Measurements from ENCODE around the gene AQP5. TPM values are rescaled to one million over a fixed set of nuclear protein-coding genes. Genes with fewer than 3 reads are reported as not detected.

Gene AQP5
- total and polyA plus RNA-seq, 4 donors: 7.5 to 57.1 (median 35.2) TPM

GRCh38 chr12:49975318-49975761, 13.7 kb downstream of the AQP5 start:
- DNase-seq (no peak), ATAC-seq (ENCODE audit: insufficient read depth, low FRiP score) (no peak)
- WGBS, 2 donors: 70 to 76% methylated on average over 17 of the region's 17 CpGs
- Histone ChIP-seq H3K27ac (ENCODE audit: low read depth in 1 of 2, low read length in 1 of 2) (no peak overlapping the region), H3K27me3 (ENCODE audit: control insufficient read depth in 3 of 3, insufficient read depth in 3 of 3, low read length in 2 of 3) (peaks cover 0 to 11% (median 0%) of the 10 kb centered on the region in 3 donors), H3K9ac (ENCODE audit: insufficient read depth in 1 of 2, low read length in 2 of 2) (peak overlapping the region in 1 of 2 donors; percentile 32), H3K9me3 (ENCODE audit: control insufficient read depth in 4 of 4, insufficient read depth in 3 of 4, low read length in 3 of 4) (no peaks in the 10 kb centered on the region), H3K4me3 (no peak overlapping the region), H3K4me1 (ENCODE audit: control insufficient read depth in 5 of 5, insufficient read depth in 5 of 5, low read length in 5 of 5) (peaks cover 0 to 10% (median 0%) of the 10 kb centered on the region in 5 donors), H3K36me3 (ENCODE audit: control insufficient read depth in 4 of 4, insufficient read depth in 4 of 4, low read length in 4 of 4) (no peaks in the 10 kb centered on the region)
- no peak for TF ChIP-seq CTCF (IDR thresholded peaks at IDR 0.05; ENCODE audit: control extremely low read depth, extremely low read depth)

- Histone ChIP-seq H3K36me3 (ENCODE audit: control insufficient read depth in 4 of 4, insufficient read depth in 4 of 4, low read length in 4 of 4) (no peaks in the 10 kb centered on the region), H3K4me3 (no peak overlapping the region), H3K27ac (ENCODE audit: low read depth in 1 of 2, low read length in 1 of 2) (no peak overlapping the region), H3K4me1 (ENCODE audit: control insufficient read depth in 5 of 5, insufficient read depth in 5 of 5, low read length in 5 of 5) (peaks cover 0 to 10% (median 0%) of the 10 kb centered on the region in 5 donors), H3K9me3 (ENCODE audit: control insufficient read depth in 4 of 4, insufficient read depth in 3 of 4, low read length in 3 of 4) (no peaks in the 10 kb centered on the region), H3K27me3 (ENCODE audit: control insufficient read depth in 3 of 3, insufficient read depth in 3 of 3, low read length in 2 of 3) (peaks cover 0 to 2% (median 0%) of the 10 kb centered on the region in 3 donors), H3K9ac (ENCODE audit: insufficient read depth in 1 of 2, low read length in 2 of 2) (no peak overlapping the region)
- DNase-seq (no peak), ATAC-seq (ENCODE audit: insufficient read depth, low FRiP score) (no peak)
- TF ChIP-seq CTCF (IDR thresholded peaks at IDR 0.05; ENCODE audit: control extremely low read depth, extremely low read depth): no peak
- 80 to 83% methylated on average over 2 of the region's 2 CpGs for WGBS, 2 donors
Observed at GRCh38 chr12:49976557-49976956, 14.9 kb downstream of the AQP5 start.

- Histone ChIP-seq H3K36me3 (ENCODE audit: control insufficient read depth in 4 of 4, insufficient read depth in 4 of 4, low read length in 4 of 4) (no peaks in the 10 kb centered on the region), H3K4me1 (ENCODE audit: control insufficient read depth in 5 of 5, insufficient read depth in 5 of 5, low read length in 5 of 5) (peaks cover 0 to 10% (median 0%) of the 10 kb centered on the region in 5 donors), H3K9ac (ENCODE audit: insufficient read depth in 1 of 2, low read length in 2 of 2) (no peak overlapping the region), H3K27ac (ENCODE audit: low read depth in 1 of 2, low read length in 1 of 2) (no peak overlapping the region), H3K27me3 (ENCODE audit: control insufficient read depth in 3 of 3, insufficient read depth in 3 of 3, low read length in 2 of 3) (no peaks in the 10 kb centered on the region), H3K4me3 (no peak overlapping the region), H3K9me3 (ENCODE audit: control insufficient read depth in 4 of 4, insufficient read depth in 3 of 4, low read length in 3 of 4) (no peaks in the 10 kb centered on the region)
- 85 to 87% methylated on average over 4 of the region's 4 CpGs for WGBS, 2 donors
- ATAC-seq (ENCODE audit: insufficient read depth, low FRiP score) (no peak), DNase-seq (no peak)
- no peak for TF ChIP-seq CTCF (IDR thresholded peaks at IDR 0.05; ENCODE audit: control extremely low read depth, extremely low read depth)
Observed at GRCh38 chr12:49978125-49978524, 16.5 kb downstream of the AQP5 start.

GRCh38 chr12:49979016-49979586, 17.4 kb downstream of the AQP5 start:
- Histone ChIP-seq H3K27ac (ENCODE audit: low read depth in 1 of 2, low read length in 1 of 2) (no peak overlapping the region), H3K9me3 (ENCODE audit: control insufficient read depth in 4 of 4, insufficient read depth in 3 of 4, low read length in 3 of 4) (no peaks in the 10 kb centered on the region), H3K36me3 (ENCODE audit: control insufficient read depth in 4 of 4, insufficient read depth in 4 of 4, low read length in 4 of 4) (no peaks in the 10 kb centered on the region), H3K4me1 (ENCODE audit: control insufficient read depth in 5 of 5, insufficient read depth in 5 of 5, low read length in 5 of 5) (peaks cover 2 to 18% (median 4%) of the 10 kb centered on the region in 5 donors), H3K27me3 (ENCODE audit: control insufficient read depth in 3 of 3, insufficient read depth in 3 of 3, low read length in 2 of 3) (no peaks in the 10 kb centered on the region), H3K4me3 (no peak overlapping the region), H3K9ac (ENCODE audit: insufficient read depth in 1 of 2, low read length in 2 of 2) (no peak overlapping the region)
- ATAC-seq (ENCODE audit: insufficient read depth, low FRiP score) (no peak), DNase-seq (no peak)
- TF ChIP-seq CTCF (IDR thresholded peaks at IDR 0.05; ENCODE audit: control extremely low read depth, extremely low read depth): no peak
- WGBS, 2 donors: 90 to 92% methylated on average over 10 of the region's 10 CpGs
